22Rv1 (cell line): ENCODE measurements around the gene RNF112.

Experiments
- ZFX ChIP-seq: fragments of 450-650 bp; IDR thresholded peaks from 2 replicates; pipeline ENCODE4 v1.6.1; 2017; ENCODE audit warnings: antibody characterized with exemption, borderline replicate concordance
- TF ChIP-seq, protein P1 (sequence below): fragments of 450-650 bp; IDR thresholded peaks from 2 replicates; pipeline ENCODE4 v1.5.1; 2017; ENCODE audit warnings: mild to moderate bottlenecking

DNA sequence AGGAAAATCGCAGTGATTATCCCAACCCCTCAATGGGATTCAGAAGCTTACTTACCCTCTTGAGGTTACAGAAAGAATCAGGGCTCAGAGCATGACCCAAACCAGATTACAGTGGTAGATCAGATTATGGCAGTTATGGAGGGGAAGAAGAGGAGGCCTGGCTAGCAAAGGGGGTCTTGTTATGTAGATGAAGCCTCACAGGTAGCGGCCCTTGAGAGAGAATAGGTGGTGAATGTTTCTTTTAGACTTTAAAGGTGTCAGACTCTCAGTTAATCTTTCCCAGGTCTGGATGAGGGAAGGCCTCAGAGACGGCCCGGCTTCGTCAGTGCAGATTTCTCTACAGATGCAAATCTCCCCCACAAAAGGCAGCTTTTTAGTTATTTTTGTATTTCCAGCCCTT is 15.6 kb downstream of the RNF112 start:
- TF ChIP-seq, protein P1, sequence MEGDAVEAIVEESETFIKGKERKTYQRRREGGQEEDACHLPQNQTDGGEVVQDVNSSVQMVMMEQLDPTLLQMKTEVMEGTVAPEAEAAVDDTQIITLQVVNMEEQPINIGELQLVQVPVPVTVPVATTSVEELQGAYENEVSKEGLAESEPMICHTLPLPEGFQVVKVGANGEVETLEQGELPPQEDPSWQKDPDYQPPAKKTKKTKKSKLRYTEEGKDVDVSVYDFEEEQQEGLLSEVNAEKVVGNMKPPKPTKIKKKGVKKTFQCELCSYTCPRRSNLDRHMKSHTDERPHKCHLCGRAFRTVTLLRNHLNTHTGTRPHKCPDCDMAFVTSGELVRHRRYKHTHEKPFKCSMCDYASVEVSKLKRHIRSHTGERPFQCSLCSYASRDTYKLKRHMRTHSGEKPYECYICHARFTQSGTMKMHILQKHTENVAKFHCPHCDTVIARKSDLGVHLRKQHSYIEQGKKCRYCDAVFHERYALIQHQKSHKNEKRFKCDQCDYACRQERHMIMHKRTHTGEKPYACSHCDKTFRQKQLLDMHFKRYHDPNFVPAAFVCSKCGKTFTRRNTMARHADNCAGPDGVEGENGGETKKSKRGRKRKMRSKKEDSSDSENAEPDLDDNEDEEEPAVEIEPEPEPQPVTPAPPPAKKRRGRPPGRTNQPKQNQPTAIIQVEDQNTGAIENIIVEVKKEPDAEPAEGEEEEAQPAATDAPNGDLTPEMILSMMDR: no peak
- TF ChIP-seq ZFX: no peak
